HepG2 (cell line): ENCODE measurements around the gene ROMO1. TPM values are rescaled to one million over a fixed set of nuclear protein-coding genes. Genes with fewer than 3 reads are reported as not detected.

ENCODE experiments used
- ATAC-seq: fragments of 200-7000 bp; cut with Tn5 transposase; 3 replicates; pipeline ENCODE4 v1.9.1; 2020; ENCODE audit warnings: mild to moderate bottlenecking, moderate library complexity
- BruUV-seq: library from RNA; stranded (reverse); fragments of 400-500 nt; replicated peaks from 2 replicates; lab custom pipeline; 2021; lab: Mats Ljungman, UMichigan
- CTCF ChIA-PET: fragments of 300-600 bp; formaldehyde crosslinking; extraction: SDS; loops from one replicate; lab custom pipeline; 2021; ENCODE audit warnings: low total read pairs, inconsistent platforms, low intra/inter-chr PET ratio; lab: Yijun Ruan, JAX
- POLR2A ChIA-PET: fragments of 350-600 bp; sonication (Branson Sonifier 250); formaldehyde crosslinking; loops from one replicate; lab custom pipeline; 2020; ENCODE audit warnings: antibody characterized with exemption, inconsistent platforms; lab: Yijun Ruan, JAX
- DNase-seq: peaks from one replicate; pipeline ENCODE4 v3.0.0-alpha.2; 2015; ENCODE audit warnings: low spot score
- FAIRE-seq: peaks from 3 replicates; lab custom pipeline; 2011; peaks lifted over from hg19 to GRCh38; lab: Jason Lieb, UNC
- H2AFZ ChIP-seq: one replicate; pipeline ENCODE4 v1.6.1; 2011; ENCODE audit warnings: low read length, inconsistent platforms
- H3K27ac ChIP-seq: fragments of 300-600 bp; 3 replicates; pipeline ENCODE4 v1.8.0; 2011; ENCODE audit warnings: mixed run types, mild to moderate bottlenecking, mixed read lengths, low read length, inconsistent platforms; ENCODE audit not compliant: insufficient read depth; ENCODE audit errors: extremely low read length
- H3K27me3 ChIP-seq, 2 experiments: fragments of 200-600 bp in 1 of 2; 2 replicates in 1 of 2; 3 replicates in 1 of 2; pipeline versions ENCODE4 v1.6.0 to v1.8.0; 2011; ENCODE audit warnings: low read length in 2 of 2, mild to moderate bottlenecking in 2 of 2, moderate library complexity in 2 of 2, inconsistent platforms in 1 of 2; ENCODE audit not compliant: insufficient read depth in 2 of 2, control insufficient read depth in 1 of 2
- H3K36me3 ChIP-seq, 2 experiments: fragments of 200-600 bp in 1 of 2; replicated peaks in 1 of 2; 2 replicates in 1 of 2; 3 replicates in 1 of 2; pipeline versions ENCODE4 v1.5.1 to v1.8.0; 2011; ENCODE audit warnings: low read length in 2 of 2, inconsistent platforms in 1 of 2; ENCODE audit not compliant: insufficient read depth in 2 of 2, control insufficient read depth in 1 of 2
- H3K4me1 ChIP-seq: 2 replicates; pipeline ENCODE4 v1.5.1; 2012; ENCODE audit warnings: low read length, inconsistent platforms; ENCODE audit not compliant: insufficient read depth
- H3K4me2 ChIP-seq: 2 replicates; pipeline ENCODE4 v1.6.0; 2011; ENCODE audit warnings: low read depth, low read length, inconsistent platforms
- H3K4me3 ChIP-seq, 3 experiments: fragments of 200-600 bp in 1 of 3; sonication (generic), shearing (Covaris generic) in 1 of 3; replicated peaks in 1 of 3; 2 replicates each; pipeline ENCODE4 v1.5.1; 2011 to 2016; ENCODE audit warnings: low read length in 3 of 3, inconsistent platforms in 2 of 3, low read depth in 2 of 3, mild to moderate bottlenecking in 2 of 3, control low read depth in 1 of 3, mixed read lengths in 1 of 3; ENCODE audit not compliant: insufficient read depth in 1 of 3
- H3K79me2 ChIP-seq: one replicate; pipeline ENCODE4 v1.6.1; 2011; ENCODE audit warnings: low read length, inconsistent platforms; ENCODE audit not compliant: insufficient read depth
- H3K9ac ChIP-seq: 2 replicates; pipeline ENCODE4 v1.6.0; 2011; ENCODE audit warnings: mild to moderate bottlenecking, low read depth, low read length, inconsistent platforms; ENCODE audit not compliant: insufficient read depth
- H3K9me3 ChIP-seq: 2 replicates; pipeline ENCODE4 v1.5.1; 2012; ENCODE audit warnings: mild to moderate bottlenecking, low read length
- H4K20me1 ChIP-seq: 2 replicates; pipeline ENCODE4 v1.6.0; 2011; ENCODE audit warnings: inconsistent platforms, mild to moderate bottlenecking, low read length, moderate library complexity; ENCODE audit not compliant: insufficient read depth
- AGO2 ChIP-seq: fragments of 200-400 bp; formaldehyde crosslinking; optimal IDR thresholded peaks from 2 replicates; pipeline ENCODE3; 2017; ENCODE audit warnings: mild to moderate bottlenecking, low read depth, low read length, moderate library complexity
- BRF2 ChIP-seq: sonication (generic); formaldehyde crosslinking; IDR thresholded peaks from 2 replicates; pipeline ENCODE4 v1.8.1; 2022; ENCODE audit warnings: mild to moderate bottlenecking, missing genetic modification reagents
- CSRNP1 ChIP-seq: sonication (generic); formaldehyde crosslinking; IDR thresholded peaks from 2 replicates; pipeline ENCODE4 v1.8.1; 2023; ENCODE audit warnings: mild to moderate bottlenecking, missing genetic modification reagents
- EED ChIP-seq: sonication (generic); formaldehyde crosslinking; IDR thresholded peaks from 2 replicates; pipeline ENCODE4 v1.5.0; 2020; ENCODE audit warnings: mild to moderate bottlenecking, missing genetic modification reagents
- HDAC2 ChIP-seq: sonication (generic); formaldehyde crosslinking; IDR thresholded peaks from 2 replicates; pipeline ENCODE4 v1.4.0; 2020; ENCODE audit warnings: missing genetic modification reagents
- IKZF4 ChIP-seq: sonication (generic); formaldehyde crosslinking; IDR thresholded peaks from 2 replicates; pipeline ENCODE4 v1.5.1; 2020; ENCODE audit warnings: borderline replicate concordance, mild to moderate bottlenecking, low read depth, missing genetic modification reagents; ENCODE audit errors: not compliant biosample characterization
- MAF1 ChIP-seq: sonication (generic); formaldehyde crosslinking; IDR thresholded peaks from 2 replicates; pipeline ENCODE4 v1.5.0; 2020; ENCODE audit warnings: missing genetic modification reagents, borderline replicate concordance
- MAZ ChIP-seq, 2 experiments: sonication (generic) in 1 of 2; formaldehyde crosslinking in 1 of 2; IDR thresholded peaks; 2 replicates each; pipeline versions ENCODE4 v1.5.0 to v1.6.1; 2012 to 2020; ENCODE audit warnings: low read depth in 2 of 2, mild to moderate bottlenecking in 2 of 2, borderline replicate concordance in 1 of 2, improper control_type of control experiment in 1 of 2, low read length in 1 of 2, missing genetic modification reagents in 1 of 2, moderate library complexity in 1 of 2
- MTA1 ChIP-seq: sonication (generic); formaldehyde crosslinking; IDR thresholded peaks from 2 replicates; pipeline ENCODE4 v1.4.0; 2020; ENCODE audit warnings: missing genetic modification reagents, mild to moderate bottlenecking, borderline replicate concordance
- NFYC ChIP-seq: IDR thresholded peaks from 2 replicates; pipeline ENCODE4 v1.6.1; 2016; ENCODE audit warnings: missing genetic modification reagents, missing compliant biosample characterization
- NR2F1 ChIP-seq, 2 experiments: fragments of 450-650 bp in 1 of 2; formaldehyde crosslinking in 1 of 2; IDR thresholded peaks; 2 replicates each; pipeline versions ENCODE4 v1.5.0 to v1.6.1; 2016 to 2020; ENCODE audit warnings: mild to moderate bottlenecking in 1 of 2, missing compliant biosample characterization in 1 of 2, missing genetic modification reagents in 1 of 2, moderate library complexity in 1 of 2
- PTBP1 ChIP-seq: fragments of 200-400 bp; formaldehyde crosslinking; IDR thresholded peaks from 2 replicates; pipeline ENCODE4 v1.6.1; 2018; ENCODE audit warnings: low read length, low read depth; ENCODE audit not compliant: poor library complexity, severe bottlenecking
- RNF2 ChIP-seq: fragments of 450-650 bp; conservative IDR thresholded peaks from 2 replicates; pipeline ENCODE4 v1.6.1; 2016; ENCODE audit warnings: low read depth
- SALL2 ChIP-seq: sonication (generic); formaldehyde crosslinking; IDR thresholded peaks from 2 replicates; pipeline ENCODE4 v1.8.1; 2023; ENCODE audit warnings: mild to moderate bottlenecking, missing genetic modification reagents, inconsistent platforms
- THAP7 ChIP-seq: sonication (generic); formaldehyde crosslinking; IDR thresholded peaks from 2 replicates; pipeline ENCODE4 v1.8.1; 2023; ENCODE audit warnings: mild to moderate bottlenecking, missing genetic modification reagents
- ZFAT ChIP-seq: sonication (generic); formaldehyde crosslinking; conservative IDR thresholded peaks from 2 replicates; pipeline ENCODE4 v1.8.1; 2023; ENCODE audit warnings: missing genetic modification reagents, inconsistent platforms
- ZNF138 ChIP-seq: sonication (generic); formaldehyde crosslinking; IDR thresholded peaks from 2 replicates; pipeline ENCODE4 v1.5.0; 2020; ENCODE audit warnings: mild to moderate bottlenecking, low read depth, missing genetic modification reagents
- ZNF761 ChIP-seq: sonication (generic); formaldehyde crosslinking; conservative IDR thresholded peaks from 2 replicates; pipeline ENCODE4 v1.4.0; 2020; ENCODE audit warnings: mild to moderate bottlenecking, missing genetic modification reagents
- WGBS: methylation state at CpG from one replicate; pipeline ENCODE4 v1.1.6; 2017; ENCODE audit warnings: low lambda C conversion rate; 5-methylcytosine and 5-hydroxymethylcytosine counted together
- in situ Hi-C: cut with HindIII; loops from 2 replicates; pipeline ENCODE4 v1.10.0; 2017; ENCODE audit warnings: low pct_unique_long_range_greater_than_20kb; ENCODE audit not compliant: extremely low pct_ligation_motif_present
- intact Hi-C: fragments of 100-400 bp; cut with micrococcal nuclease; formaldehyde crosslinking; loops from one replicate; pipeline ENCODE4 v1.10.0; 2022; ENCODE audit not compliant: unreplicated experiment
- polyA plus RNA-seq, 8 experiments: library from polyadenylated mRNA; depleted of rRNA in 3 of 8; stranded (reverse) in 7 of 8; unstranded in 1 of 8; fragments of >200 nt; fragmentation: Illumina TruSeq in 4 of 8; extraction: Trizol in 4 of 8; gene quantifications; 2 replicates each; pipeline versions ENCODE4 v1.2.1 to v1.2.3, GENCODE V29; 2011 to 2016; ENCODE audit warnings: low read depth in 4 of 8, missing spikeins in 1 of 8, mixed read lengths in 1 of 8; ENCODE audit not compliant: insufficient read depth in 1 of 8
- total RNA-seq, 5 experiments: library from RNA; depleted of rRNA; stranded (reverse); fragments of >200 nt; fragmentation: Illumina TruSeq; extraction: Trizol; gene quantifications; 2 replicates each; pipeline ENCODE4 v1.2.3, GENCODE V29; 2016; ENCODE audit warnings: low read depth in 1 of 5

ROMO1 gene
- total and polyA plus RNA-seq, 2 of the 13 experiments (the other 11 are each of a cell fraction or from before 2014, with no cell fraction given), result 636 to 755 TPM

DNA sequence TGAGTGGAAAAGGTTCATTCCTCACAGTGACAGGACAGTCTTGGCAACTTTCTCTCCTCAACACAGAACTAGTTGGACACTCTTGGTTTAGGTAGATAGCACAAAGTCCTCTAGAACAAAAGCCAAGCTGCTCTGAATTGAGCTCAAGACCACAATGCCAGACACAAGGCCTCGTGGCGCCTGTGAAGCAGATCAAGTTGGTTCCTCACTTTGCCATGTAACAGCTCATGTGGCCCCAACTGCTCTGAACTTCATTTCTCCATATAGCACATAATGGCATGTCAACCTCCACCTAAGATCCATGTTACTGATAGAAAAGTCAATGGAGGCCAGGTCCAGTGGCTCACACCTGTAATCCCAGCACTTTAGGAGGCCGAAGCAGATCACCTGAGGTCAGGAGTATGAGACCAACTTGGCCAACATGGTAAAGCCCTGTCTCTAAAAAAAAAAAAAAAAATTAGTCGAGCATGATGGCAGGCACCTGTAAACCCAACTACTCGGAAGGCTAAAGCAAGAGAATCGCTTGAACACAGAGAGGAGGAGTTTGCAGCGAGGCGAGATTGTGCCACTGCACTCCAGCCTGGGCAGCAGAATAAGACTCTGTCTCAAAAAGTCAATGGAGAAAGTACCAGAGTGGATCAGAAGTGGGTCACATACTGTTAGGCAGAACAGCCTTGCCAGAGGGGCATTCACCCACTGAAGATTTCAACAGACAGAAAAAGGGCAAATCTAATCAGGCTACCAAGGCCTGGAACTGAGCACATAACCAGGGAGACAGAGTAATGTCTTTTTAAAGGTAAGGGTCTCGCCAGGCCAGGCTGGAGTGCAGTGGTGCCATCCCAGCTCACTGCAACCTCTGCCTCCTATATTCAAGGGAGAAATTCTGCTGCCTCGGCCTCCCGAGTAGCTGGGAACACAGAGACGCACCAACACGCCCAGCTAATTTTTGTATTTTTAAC is 21.2 kb downstream of the ROMO1 start:
- ATAC-seq (peak; percentile 3), DNase-seq (no peak), FAIRE-seq (no peak)
- ChIA-PET POLR2A (interaction anchor here (1.3 to 23.6 kb wide), 6 partner anchors 5 to 179 kb away, joined by 3 to 319 read pairs (median 30); partner anchors contain the start of genes ERGIC3, NFS1, RBM39 and ROMO1), CTCF (no interaction called here)
- H3K4me2 ChIP-seq, result no peak overlapping the region
- peaks cover 92% of the 10 kb centered on the region for H3K79me2 ChIP-seq
- no TSS peak for BruUV-seq
- 0 out of 2 replicates have a peak, but pooled peaks cover 5% of the 10 kb centered on the region for H3K4me1 ChIP-seq
- no peaks in the 10 kb centered on the region for H3K9me3 ChIP-seq
- no peak overlapping the region for H3K4me3 ChIP-seq
- no peaks in the 10 kb centered on the region for H3K27me3 ChIP-seq
- no peak overlapping the region for H2AFZ ChIP-seq
- no peak overlapping the region for H3K9ac ChIP-seq
- H3K36me3 ChIP-seq, result peaks cover 74 to 97% of the 10 kb centered on the region in 2 experiments
- intact Hi-C loops, result no loop called here
- peaks cover 100% of the 10 kb centered on the region for H4K20me1 ChIP-seq
- H3K27ac ChIP-seq, result no peak overlapping the region
- 97% methylated on average over 13 of the region's 13 CpGs for WGBS
- in situ Hi-C loops, result no loop called here
- TF ChIP-seq AGO2 (peak; percentile 27), CSRNP1 (CRISPR knock-in tag) (0 out of 2 replicates have a peak, but pooled peaks have one; percentile 63), PTBP1 (no peak), THAP7 (CRISPR knock-in tag) (no peak), RNF2 (no peak), ZNF138 (CRISPR knock-in tag) (0 out of 2 replicates have a peak, but pooled peaks have one; percentile 33), EED (CRISPR knock-in tag) (no peak), NR2F1 (CRISPR knock-in tag; IDR thresholded peaks at IDR 0.05) (no peak), MAZ (IDR thresholded peaks at IDR 0.05; ENCODE audit: borderline replicate concordance, low read depth, low read length) (no peak), MAZ (CRISPR knock-in tag; IDR thresholded peaks at IDR 0.05; ENCODE audit: low read depth) (0 out of 2 replicates have a peak, but pooled peaks have one; percentile 32), IKZF4 (CRISPR knock-in tag) (peak; percentile 42), MTA1 (CRISPR knock-in tag) (0 out of 2 replicates have a peak, but pooled peaks have one; percentile 13), NFYC (CRISPR knock-in tag) (0 out of 2 replicates have a peak, but pooled peaks have one; percentile 6), MAF1 (CRISPR knock-in tag) (no peak), ZNF761 (CRISPR knock-in tag) (0 out of 2 replicates have a peak, but pooled peaks have one; percentile 37), HDAC2 (CRISPR knock-in tag) (no peak), SALL2 (CRISPR knock-in tag) (0 out of 2 replicates have a peak, but pooled peaks have one; percentile 25), BRF2 (CRISPR knock-in tag) (0 out of 2 replicates have a peak, but pooled peaks have one; percentile 41), ZFAT (no peak)
